Natural killer cell treated with Interleukin-12 subunit alpha and Interleukin-12 subunit beta and Interleukin-15 and Interleukin-18, amount 100 ng/mL, for 72 hours (primary cell): Measurements from ENCODE around the gene PLXDC2. TPM values are rescaled to one million over a fixed set of nuclear protein-coding genes. Genes with fewer than 3 reads are reported as not detected.

Source experiments
- ATAC-seq, 2 donors: fragments of 150-1000 bp; cut with Tn5 transposase in 1 of 2; sonication (Bioruptor Pico), chemical (Tn5 transposase) in 1 of 2; 2 replicates each; pipeline ENCODE4 v1.10.0; 2021
- DNase-seq: peaks from one replicate; pipeline ENCODE4 v3.0.0; 2022; ENCODE audit warnings: low spot score
- H3K27ac Mint-ChIP-seq, 2 donors: 1 replicate in 1 of 2; 2 replicates in 1 of 2; pipeline ENCODE4 v1.8.0; 2022; ENCODE audit warnings: mixed read lengths in 2 of 2, mild to moderate bottlenecking in 1 of 2, moderate library complexity in 1 of 2
- H3K27me3 Mint-ChIP-seq, 2 donors: 1 replicate in 1 of 2; 2 replicates in 1 of 2; pipeline ENCODE4 v1.8.0; 2022; ENCODE audit warnings: mixed read lengths in 2 of 2
- H3K36me3 Mint-ChIP-seq: one replicate; pipeline ENCODE4 v1.8.0; 2022; ENCODE audit warnings: mixed read lengths
- H3K4me1 Mint-ChIP-seq, 2 donors: 1 replicate in 1 of 2; 2 replicates in 1 of 2; pipeline ENCODE4 v1.8.0; 2022; ENCODE audit warnings: low read depth in 2 of 2, mixed read lengths in 2 of 2, mild to moderate bottlenecking in 1 of 2
- H3K4me3 Mint-ChIP-seq: one replicate; pipeline ENCODE4 v1.8.0; 2022; ENCODE audit warnings: mixed read lengths
- H3K9me3 Mint-ChIP-seq: 2 replicates; pipeline ENCODE4 v1.8.0; 2022; ENCODE audit warnings: mixed read lengths
- total RNA-seq, 2 donors: library from RNA; stranded (reverse); gene quantifications; one replicate each; pipeline ENCODE4 v1.2.3, GENCODE V29; 2022

Gene PLXDC2
- total RNA-seq, 2 donors from 2014 or later, result 3.5 to 14.0 TPM

GRCh38 chr10:19824381-19825342 is 8.4 kb downstream of the PLXDC2 start:
- ATAC-seq (no peak), DNase-seq (no peak)
- Mint-ChIP-seq H3K36me3 (no peaks in the 10 kb centered on the region), H3K4me1 (peaks cover 20 to 37% of the 10 kb centered on the region in 2 donors), H3K4me3 (peak overlapping the region; percentile 52), H3K27me3 (no peaks in the 10 kb centered on the region), H3K27ac (peak overlapping the region; percentile 61 to 76), H3K9me3 (no peaks in the 10 kb centered on the region)

- DNase-seq, result no peak
- Mint-ChIP-seq H3K4me1 (peaks cover 20 to 33% of the 10 kb centered on the region in 2 donors), H3K36me3 (no peaks in the 10 kb centered on the region), H3K9me3 (no peaks in the 10 kb centered on the region), H3K27ac (peak overlapping the region; percentile 61 to 76), H3K27me3 (no peaks in the 10 kb centered on the region), H3K4me3 (peak overlapping the region; percentile 4)
- ATAC-seq, result no peak
These were observed 9.5 kb downstream of the PLXDC2 start for GRCh38 chr10:19825700-19826099.

DNA sequence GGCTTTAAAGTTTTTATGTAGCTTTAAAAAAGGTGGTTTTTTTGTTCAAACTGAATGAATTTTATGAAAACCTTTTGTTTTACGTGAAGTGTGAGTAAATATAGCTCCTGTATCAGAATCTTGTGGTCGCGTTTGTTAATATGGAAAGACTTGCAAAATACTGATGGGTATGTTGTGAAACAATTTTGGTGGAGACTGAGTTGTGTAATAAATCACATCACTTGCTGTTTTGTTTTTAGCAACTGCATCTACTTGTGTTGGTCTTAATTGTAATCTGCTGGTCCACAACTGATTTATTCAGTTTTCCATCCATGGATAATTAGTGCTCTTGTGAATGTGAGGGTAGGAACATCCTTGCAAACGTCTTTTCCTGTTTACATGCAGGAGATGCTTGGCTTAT is 10.5 kb downstream of the PLXDC2 start:
- Mint-ChIP-seq H3K36me3 (peaks cover 4% of the 10 kb centered on the region), H3K27ac (peak overlapping the region; percentile 61 to 76), H3K4me1 (peaks cover 15 to 28% of the 10 kb centered on the region in 2 donors), H3K4me3 (peak overlapping the region; percentile 32), H3K9me3 (peaks cover 3% of the 10 kb centered on the region), H3K27me3 (peaks cover 0 to 3% of the 10 kb centered on the region in 2 donors)
- DNase-seq (no peak), ATAC-seq (peak in 1 of 2 donors; percentile 83)

GRCh38 chr10:19828278-19829049 is 12.2 kb downstream of the PLXDC2 start:
- DNase-seq (no peak), ATAC-seq (peak in 1 of 2 donors; percentile 66)
- Mint-ChIP-seq H3K4me3 (no peak overlapping the region), H3K36me3 (peaks cover 5% of the 10 kb centered on the region), H3K9me3 (peaks cover 3% of the 10 kb centered on the region), H3K4me1 (peaks cover 15 to 28% of the 10 kb centered on the region in 2 donors), H3K27ac (peak overlapping the region in 1 of 2 donors; percentile 76), H3K27me3 (peaks cover 0 to 5% of the 10 kb centered on the region in 2 donors)

- H3K4me1 Mint-ChIP-seq, result peaks cover 9 to 22% of the 10 kb centered on the region in 2 donors
- H3K27me3 Mint-ChIP-seq, result peaks cover 0 to 5% of the 10 kb centered on the region in 2 donors
- ATAC-seq (no peak), DNase-seq (no peak)
- H3K27ac Mint-ChIP-seq, result no peak overlapping the region
- peaks cover 9% of the 10 kb centered on the region for H3K36me3 Mint-ChIP-seq
- no peak overlapping the region for H3K4me3 Mint-ChIP-seq
- peaks cover 3% of the 10 kb centered on the region for H3K9me3 Mint-ChIP-seq
These were observed 16.5 kb downstream of the PLXDC2 start for GRCh38 chr10:19832699-19833098.

GRCh38 chr10:19833170-19833824 is 17.1 kb downstream of the PLXDC2 start:
- Mint-ChIP-seq H3K27ac (no peak overlapping the region), H3K4me1 (peaks cover 9 to 22% of the 10 kb centered on the region in 2 donors), H3K27me3 (peaks cover 0 to 5% of the 10 kb centered on the region in 2 donors), H3K9me3 (peaks cover 3% of the 10 kb centered on the region), H3K36me3 (peaks cover 9% of the 10 kb centered on the region), H3K4me3 (no peak overlapping the region)
- DNase-seq, result no peak
- ATAC-seq, result no peak

GRCh38 chr10:19835952-19836351 is 19.7 kb downstream of the PLXDC2 start:
- ATAC-seq, result no peak
- Mint-ChIP-seq H3K4me3 (no peak overlapping the region), H3K27me3 (peaks cover 0 to 5% of the 10 kb centered on the region in 2 donors), H3K27ac (peak overlapping the region in 1 of 2 donors; percentile 44), H3K9me3 (peaks cover 3% of the 10 kb centered on the region), H3K36me3 (peaks cover 9% of the 10 kb centered on the region), H3K4me1 (peaks cover 9 to 12% of the 10 kb centered on the region in 2 donors)
- no peak for DNase-seq

GRCh38 chr10:19839090-19839489 is 22.9 kb downstream of the PLXDC2 start:
- H3K4me1 Mint-ChIP-seq, result peaks cover 9 to 16% of the 10 kb centered on the region in 2 donors
- H3K27me3 Mint-ChIP-seq, result peaks cover 0 to 4% of the 10 kb centered on the region in 2 donors
- ATAC-seq (no peak), DNase-seq (no peak)
- H3K9me3 Mint-ChIP-seq, result no peaks in the 10 kb centered on the region
- H3K36me3 Mint-ChIP-seq, result peaks cover 1% of the 10 kb centered on the region
- H3K4me3 Mint-ChIP-seq, result no peak overlapping the region
- no peak overlapping the region for H3K27ac Mint-ChIP-seq

DNA sequence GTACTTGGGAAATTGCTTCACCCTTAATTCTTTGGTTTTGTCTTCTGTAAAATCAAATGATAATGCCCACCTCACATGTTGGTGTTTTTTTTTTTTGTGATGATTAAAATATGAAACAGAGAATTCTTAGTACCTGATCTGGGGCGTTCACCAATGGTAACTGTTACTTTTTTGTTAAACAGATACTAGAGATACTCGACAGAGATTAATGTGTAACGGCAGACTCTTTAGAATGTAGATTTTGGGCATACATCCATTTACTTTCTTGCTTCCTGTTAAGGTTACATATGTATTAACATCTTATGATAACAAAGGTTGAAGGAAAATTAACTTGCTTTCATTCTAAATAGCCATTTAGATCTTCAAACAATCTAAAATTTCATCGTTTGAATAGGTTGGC is 23.3 kb downstream of the PLXDC2 start:
- Mint-ChIP-seq H3K27me3 (peaks cover 0 to 4% of the 10 kb centered on the region in 2 donors), H3K4me3 (no peak overlapping the region), H3K36me3 (no peaks in the 10 kb centered on the region), H3K4me1 (peaks cover 9 to 16% of the 10 kb centered on the region in 2 donors), H3K9me3 (no peaks in the 10 kb centered on the region), H3K27ac (no peak overlapping the region)
- ATAC-seq (no peak), DNase-seq (no peak)

DNA sequence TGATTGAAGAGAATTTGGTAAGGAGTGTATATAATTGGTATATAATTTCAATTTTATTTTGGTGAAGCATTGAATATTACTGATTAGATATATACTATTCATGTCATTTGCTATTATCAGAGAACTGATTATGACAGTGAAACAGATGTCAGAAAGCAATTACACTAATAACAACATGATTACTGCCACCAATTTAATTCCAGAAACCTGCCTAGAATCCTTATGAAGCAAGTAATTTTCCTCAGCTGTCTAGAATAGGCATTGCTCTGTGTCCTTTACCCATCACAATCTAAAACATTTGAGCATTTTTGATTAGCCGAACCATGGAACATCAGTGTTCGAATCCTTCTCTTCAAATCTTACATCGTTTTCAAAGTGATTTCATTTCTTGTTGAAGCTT is 24.5 kb downstream of the PLXDC2 start:
- H3K27me3 Mint-ChIP-seq, result peaks cover 0 to 4% of the 10 kb centered on the region in 2 donors
- H3K27ac Mint-ChIP-seq, result no peak overlapping the region
- H3K9me3 Mint-ChIP-seq, result no peaks in the 10 kb centered on the region
- no peaks in the 10 kb centered on the region for H3K36me3 Mint-ChIP-seq
- ATAC-seq (no peak), DNase-seq (no peak)
- no peak overlapping the region for H3K4me3 Mint-ChIP-seq
- peaks cover 5 to 11% of the 10 kb centered on the region in 2 donors for H3K4me1 Mint-ChIP-seq

DNA sequence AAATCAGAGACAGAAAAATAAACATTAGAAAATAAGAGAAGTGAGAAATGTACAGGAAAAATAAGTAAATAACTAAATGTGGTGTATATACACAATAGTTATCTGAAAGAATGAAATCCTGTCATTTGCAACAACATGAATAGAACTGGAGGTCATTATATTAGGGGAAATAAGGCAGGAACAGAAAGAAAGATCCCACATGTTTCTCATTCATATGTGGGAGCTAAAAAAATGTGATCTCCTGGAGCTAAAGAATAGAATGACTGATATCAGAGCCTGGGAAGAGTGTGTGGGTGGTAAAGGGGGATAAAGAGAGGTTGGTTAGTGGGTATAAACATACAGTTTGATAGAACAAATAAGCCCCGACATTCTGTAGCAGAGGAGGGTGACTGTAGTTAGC is 27.3 kb downstream of the PLXDC2 start:
- Mint-ChIP-seq H3K36me3 (no peaks in the 10 kb centered on the region), H3K27me3 (peaks cover 0 to 4% of the 10 kb centered on the region in 2 donors), H3K4me3 (no peak overlapping the region), H3K9me3 (peaks cover 3% of the 10 kb centered on the region), H3K4me1 (peaks cover 5 to 8% of the 10 kb centered on the region in 2 donors), H3K27ac (no peak overlapping the region)
- ATAC-seq (no peak), DNase-seq (no peak)

GRCh38 chr10:19845503-19846368 is 29.5 kb downstream of the PLXDC2 start:
- Mint-ChIP-seq H3K9me3 (peaks cover 3% of the 10 kb centered on the region), H3K27ac (no peak overlapping the region), H3K4me3 (no peak overlapping the region), H3K4me1 (peaks cover 5 to 8% of the 10 kb centered on the region in 2 donors), H3K27me3 (peaks cover 0 to 4% of the 10 kb centered on the region in 2 donors), H3K36me3 (no peaks in the 10 kb centered on the region)
- ATAC-seq (no peak), DNase-seq (no peak)
